ENCODE data around the gene E2F6.

Gene E2F6

GRCh38 chr2:11467129-11467649 lies 1.2 kb upstream of the E2F6 start:
- no peak for DNase-seq (ENCODE audit: low read depth)
- H3K4me3 ChIP-seq (ENCODE audit: low read depth, low read length): no peak overlapping the region

- H3K4me3 ChIP-seq (ENCODE audit: low read depth, low read length): peak overlapping the region; percentile 61
- DNase-seq (ENCODE audit: low read depth): no peak
Observed at GRCh38 chr2:11466307-11467128, 557 bp upstream of the E2F6 start.

- no peak for DNase-seq (ENCODE audit: low read depth)
- H3K4me3 ChIP-seq (ENCODE audit: low read depth, low read length): peak overlapping the region; percentile 61
Observed at GRCh38 chr2:11465110-11465484, 864 bp downstream of the E2F6 start.

GRCh38 chr2:11459816-11460215 lies 6.1 kb downstream of the E2F6 start:
- no peak for DNase-seq (ENCODE audit: low read depth)

GRCh38 chr2:11458753-11459152 lies 7.2 kb downstream of the E2F6 start:
- H3K4me3 ChIP-seq (ENCODE audit: low read depth, low read length): no peak overlapping the region
- DNase-seq (ENCODE audit: low read depth): no peak

More at GRCh38 chr2:11459816-11460215, 6.1 kb downstream of the E2F6 start:
- no peak overlapping the region for H3K4me3 ChIP-seq (ENCODE audit: low read depth, low read length)

GRCh38 chr2:11457935-11458334 lies 8.0 kb downstream of the E2F6 start:
- no peak for DNase-seq (ENCODE audit: low read depth)
- H3K4me3 ChIP-seq (ENCODE audit: low read depth, low read length): no peak overlapping the region

- DNase-seq (ENCODE audit: low read depth): no peak
- H3K4me3 ChIP-seq (ENCODE audit: low read depth, low read length): no peak overlapping the region
Observed at GRCh38 chr2:11456251-11456650, 9.7 kb downstream of the E2F6 start.

GRCh38 chr2:11454824-11455223 lies 11.1 kb downstream of the E2F6 start:
- no peak for DNase-seq (ENCODE audit: low read depth)
- H3K4me3 ChIP-seq (ENCODE audit: low read depth, low read length): no peak overlapping the region

- H3K4me3 ChIP-seq (ENCODE audit: low read depth, low read length): no peak overlapping the region
Observed at GRCh38 chr2:11450791-11451190, 15.2 kb downstream of the E2F6 start.

GRCh38 chr2:11446733-11447248 lies 19.2 kb downstream of the E2F6 start:
- DNase-seq (ENCODE audit: low read depth): peak; percentile 6
- no peak overlapping the region for H3K4me3 ChIP-seq (ENCODE audit: low read depth, low read length)

More at GRCh38 chr2:11450791-11451190, 15.2 kb downstream of the E2F6 start:
- DNase-seq (ENCODE audit: low read depth): no peak

- H3K4me3 ChIP-seq (ENCODE audit: low read depth, low read length): no peak overlapping the region
- DNase-seq (ENCODE audit: low read depth): no peak
Observed at GRCh38 chr2:11444737-11445136, 21.2 kb downstream of the E2F6 start.

- no peak overlapping the region for H3K4me3 ChIP-seq (ENCODE audit: low read depth, low read length)
- no peak for DNase-seq (ENCODE audit: low read depth)
Observed at GRCh38 chr2:11438555-11439080, 27.3 kb downstream of the E2F6 start.

- DNase-seq (ENCODE audit: low read depth): no peak
Observed at GRCh38 chr2:11437602-11438001, 28.4 kb downstream of the E2F6 start.

GRCh38 chr2:11435036-11435435 lies 30.9 kb downstream of the E2F6 start:
- DNase-seq (ENCODE audit: low read depth): no peak
- H3K4me3 ChIP-seq (ENCODE audit: low read depth, low read length): no peak overlapping the region

More at GRCh38 chr2:11437602-11438001, 28.4 kb downstream of the E2F6 start:
- no peak overlapping the region for H3K4me3 ChIP-seq (ENCODE audit: low read depth, low read length)

- no peak overlapping the region for H3K4me3 ChIP-seq (ENCODE audit: low read depth, low read length)
- no peak for DNase-seq (ENCODE audit: low read depth)
Observed at GRCh38 chr2:11434443-11434842, 31.5 kb downstream of the E2F6 start.

GRCh38 chr2:11433822-11434221 lies 32.1 kb downstream of the E2F6 start:
- DNase-seq (ENCODE audit: low read depth): no peak
- no peak overlapping the region for H3K4me3 ChIP-seq (ENCODE audit: low read depth, low read length)

GRCh38 chr2:11430729-11431128 lies 35.2 kb downstream of the E2F6 start:
- DNase-seq (ENCODE audit: low read depth): no peak
- H3K4me3 ChIP-seq (ENCODE audit: low read depth, low read length): no peak overlapping the region

- no peak overlapping the region for H3K4me3 ChIP-seq (ENCODE audit: low read depth, low read length)
- DNase-seq (ENCODE audit: low read depth): no peak
Observed at GRCh38 chr2:11427224-11427623, 38.7 kb downstream of the E2F6 start.

GRCh38 chr2:11422901-11423435 lies 43.0 kb downstream of the E2F6 start:
- no peak for DNase-seq (ENCODE audit: low read depth)
- no peak overlapping the region for H3K4me3 ChIP-seq (ENCODE audit: low read depth, low read length)

GRCh38 chr2:11422491-11422865 lies 43.5 kb downstream of the E2F6 start:
- no peak overlapping the region for H3K4me3 ChIP-seq (ENCODE audit: low read depth, low read length)
- DNase-seq (ENCODE audit: low read depth): no peak

Data from skeletal muscle cell (primary cell).